OCI-LY7 (cell line): Measurements from ENCODE around the gene DNASE1. TPM values are rescaled to one million over a fixed set of nuclear protein-coding genes. Genes with fewer than 3 reads are reported as not detected.

Source experiments
- Bru-seq: library from RNA; stranded (reverse); fragments of 400-500 nt; gene quantifications from one replicate; lab custom pipeline; 2021; lab: Mats Ljungman, UMichigan
- BruChase-seq, 2 experiments: library from RNA; stranded (reverse); fragments of 400-500 nt; gene quantifications; one replicate each; lab custom pipeline; 2021; lab: Mats Ljungman, UMichigan
- BruUV-seq: library from RNA; stranded (reverse); fragments of 400-500 nt; replicated peaks from 2 replicates; lab custom pipeline; 2021; lab: Mats Ljungman, UMichigan
- CTCF ChIA-PET: fragments of 300-600 bp; sonication (Branson Sonifier 250); formaldehyde crosslinking; loops from one replicate; lab custom pipeline; 2022; ENCODE audit warnings: antibody characterized with exemption; ENCODE audit not compliant: unreplicated experiment; lab: Charles Lee
- POLR2A ChIA-PET: fragments of 300-600 bp; sonication (Branson Sonifier 250); formaldehyde crosslinking; loops from one replicate; lab custom pipeline; 2022; ENCODE audit warnings: antibody characterized with exemption; lab: Charles Lee
- DNase-seq: peaks from one replicate; pipeline ENCODE4 v3.0.0-alpha.2; 2015; ENCODE audit warnings: low spot score
- H2AFZ ChIP-seq: fragments of 200-600 bp; sonication (generic), shearing (Covaris generic); 2 replicates; pipeline ENCODE4 v1.6.1; 2014; ENCODE audit warnings: mild to moderate bottlenecking, antibody characterized with exemption, low read length, moderate library complexity
- H3K27ac ChIP-seq: fragments of 200-600 bp; sonication (generic); 2 replicates; pipeline ENCODE4 v1.5.1; 2014; ENCODE audit warnings: mixed run types, low read depth, mild to moderate bottlenecking, moderate library complexity, low read length, inconsistent platforms; ENCODE audit not compliant: poor library complexity, severe bottlenecking
- H3K36me3 ChIP-seq: fragments of 200-600 bp; sonication (generic); 2 replicates; pipeline ENCODE4 v1.6.1; 2014; ENCODE audit warnings: mild to moderate bottlenecking, antibody characterized with exemption, low read length, moderate library complexity, mixed read lengths; ENCODE audit not compliant: insufficient read depth
- H3K4me1 ChIP-seq: fragments of 200-600 bp; sonication (generic); 2 replicates; pipeline ENCODE4 v1.5.1; 2014; ENCODE audit warnings: mild to moderate bottlenecking, low read length; ENCODE audit not compliant: insufficient read depth, poor library complexity, severe bottlenecking
- H3K4me2 ChIP-seq: fragments of 200-600 bp; sonication (generic); 2 replicates; pipeline ENCODE4 v1.6.1; 2014; ENCODE audit warnings: mild to moderate bottlenecking, low read length
- H3K4me3 ChIP-seq: fragments of 200-600 bp; sonication (generic); 2 replicates; pipeline ENCODE4 v1.5.1; 2014; ENCODE audit warnings: mild to moderate bottlenecking, low read depth, low read length; ENCODE audit not compliant: poor library complexity, severe bottlenecking
- H3K79me2 ChIP-seq: fragments of 200-600 bp; sonication (generic); 2 replicates; pipeline ENCODE4 v1.6.1; 2016; ENCODE audit warnings: low read depth, mild to moderate bottlenecking, low read length, moderate library complexity, mixed read lengths; ENCODE audit not compliant: insufficient read depth
- H3K9me2 ChIP-seq: fragments of 200-600 bp; sonication (generic); 2 replicates; pipeline ENCODE4 v1.6.1; 2016; ENCODE audit warnings: mild to moderate bottlenecking, low read length, mixed read lengths; ENCODE audit not compliant: insufficient read depth
- H3K9me3 ChIP-seq: fragments of 200-600 bp; sonication (generic); 2 replicates; pipeline ENCODE4 v1.6.1; 2014; ENCODE audit warnings: mild to moderate bottlenecking, mixed run types, low read length, mixed read lengths
- H4K20me1 ChIP-seq: fragments of 200-600 bp; sonication (generic); 2 replicates; pipeline ENCODE4 v1.6.1; 2014; ENCODE audit warnings: mild to moderate bottlenecking, antibody characterized with exemption, low read length, moderate library complexity, mixed read lengths; ENCODE audit not compliant: insufficient read depth
- EZH2phosphoT487 ChIP-seq: fragments of 200-600 bp; sonication (generic); IDR thresholded peaks from 2 replicates; pipeline ENCODE4 v1.6.1; 2018; ENCODE audit warnings: low read depth, borderline replicate concordance, mild to moderate bottlenecking, mixed run types, antibody characterized with exemption, low read length, moderate library complexity, mixed read lengths
- intact Hi-C: fragments of 100-400 bp; cut with micrococcal nuclease; formaldehyde crosslinking; loops from one replicate; pipeline ENCODE4 v1.10.0; 2022; ENCODE audit not compliant: unreplicated experiment
- long read RNA-seq: library from polyadenylated mRNA; stranded (forward); transcript quantifications from one replicate; pipeline ENCODE4 v2.0.0, GENCODE V29; 2022
- total RNA-seq, 2 experiments: library from RNA; depleted of rRNA in 1 of 2; stranded (reverse); fragments of >200 nt in 1 of 2; shearing (Covaris generic) in 1 of 2; gene quantifications; 2 replicates each; pipeline ENCODE4 v1.2.3, GENCODE V29; 2014 to 2022
- TF ChIP-seq, protein P1 (sequence below): fragments of 200-600 bp; sonication (generic); conservative IDR thresholded peaks from 2 replicates; pipeline ENCODE4 v1.5.1; 2014; ENCODE audit warnings: mild to moderate bottlenecking, antibody characterized with exemption, low read length, moderate library complexity, mixed read lengths

The DNASE1 gene, protein sequence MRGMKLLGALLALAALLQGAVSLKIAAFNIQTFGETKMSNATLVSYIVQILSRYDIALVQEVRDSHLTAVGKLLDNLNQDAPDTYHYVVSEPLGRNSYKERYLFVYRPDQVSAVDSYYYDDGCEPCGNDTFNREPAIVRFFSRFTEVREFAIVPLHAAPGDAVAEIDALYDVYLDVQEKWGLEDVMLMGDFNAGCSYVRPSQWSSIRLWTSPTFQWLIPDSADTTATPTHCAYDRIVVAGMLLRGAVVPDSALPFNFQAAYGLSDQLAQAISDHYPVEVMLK
- total RNA-seq (2014; rRNA removed; shearing (Covaris generic)) (38.3 and 45.5 TPM in 2 replicates), total RNA-seq (2022) (75.4 and 84.8 TPM in 2 replicates), Bru-seq, nascent RNA (percentile 79 among the genes with signal in this experiment), BruChase-seq, experiment 1, labeled RNA remaining after a 6-hour chase (percentile 92 among the genes with signal in this experiment), BruChase-seq, experiment 2, labeled RNA remaining after a 2-hour chase (percentile 87 among the genes with signal in this experiment)
- long read RNA-seq, partial matches to known transcripts = 35 of 130 reads
- long read RNA-seq, other reads (novel, unspliced or antisense) = 95 of 130 reads

DNA sequence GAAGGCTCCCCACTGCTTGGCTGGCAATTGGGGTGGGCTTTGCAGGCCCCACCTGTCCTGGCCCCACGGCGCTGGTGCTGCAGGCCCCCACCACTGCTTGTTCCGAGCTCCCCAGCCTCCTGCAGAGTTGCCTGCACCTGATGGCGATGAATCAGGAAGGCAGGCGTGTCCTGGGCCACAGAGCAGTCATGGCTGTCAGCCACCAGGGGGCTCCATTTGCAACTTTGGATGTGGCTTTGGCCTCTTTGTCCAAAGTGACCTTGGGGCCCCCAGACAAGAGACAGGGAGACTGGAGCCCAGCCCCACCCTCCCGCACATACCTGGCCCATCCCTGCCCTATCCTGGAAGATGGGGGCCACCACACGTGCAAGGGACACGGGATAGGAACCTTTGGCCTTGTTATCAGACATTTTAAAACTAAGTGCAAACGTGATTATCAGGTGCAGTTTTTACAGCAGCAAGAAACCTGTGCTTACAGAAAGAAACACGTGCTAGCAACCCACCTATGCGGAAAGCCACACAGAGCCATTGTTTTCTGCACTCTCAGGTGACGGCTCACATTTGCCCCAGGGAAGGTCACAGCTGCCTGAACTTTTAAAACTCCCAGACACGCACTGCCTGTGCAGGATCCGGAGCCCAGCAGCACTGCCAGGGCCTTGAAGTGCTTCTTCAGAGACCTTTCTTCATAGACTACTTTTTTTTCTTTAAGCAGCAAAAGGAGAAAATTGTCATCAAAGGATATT is at the start of gene DNASE1:
Gene DNASE1, plus strand, starts transcription at position 443 of the 743 bp plus-strand sequence. CDS start 683 bp downstream, outside the sequence.
- Histone ChIP-seq H3K4me3 (no peak within 1 kb of the TSS), H3K36me3 (peaks cover 81% of the 10 kb centered on the region), H3K9me2 (no peaks in the 10 kb centered on the region), H3K9me3 (no peaks in the 10 kb centered on the region), H4K20me1 (no peaks in the 10 kb centered on the region), H2AFZ (no peak within 1 kb of the TSS), H3K79me2 (no peaks in the 10 kb centered on the region), H3K27ac (peak within 1 kb of the TSS; percentile 51), H3K4me2 (peak within 1 kb of the TSS; percentile 8; the same call in 1 of the 2 replicates), H3K4me1 (peaks cover 12% of the 10 kb centered on the region)
- POLR2A ChIA-PET = no interaction called here
- BruUV-seq = no TSS peak
- CTCF ChIA-PET = no interaction called here
- intact Hi-C loops = loop anchor here (1.0 to 2.0 kb wide), 2 partner anchors 28 to 127 kb away; no protein-coding TSS in a partner anchor
- DNase-seq = peak; percentile 86
- no peak for TF ChIP-seq EZH2phosphoT487
- TF ChIP-seq, protein P1, sequence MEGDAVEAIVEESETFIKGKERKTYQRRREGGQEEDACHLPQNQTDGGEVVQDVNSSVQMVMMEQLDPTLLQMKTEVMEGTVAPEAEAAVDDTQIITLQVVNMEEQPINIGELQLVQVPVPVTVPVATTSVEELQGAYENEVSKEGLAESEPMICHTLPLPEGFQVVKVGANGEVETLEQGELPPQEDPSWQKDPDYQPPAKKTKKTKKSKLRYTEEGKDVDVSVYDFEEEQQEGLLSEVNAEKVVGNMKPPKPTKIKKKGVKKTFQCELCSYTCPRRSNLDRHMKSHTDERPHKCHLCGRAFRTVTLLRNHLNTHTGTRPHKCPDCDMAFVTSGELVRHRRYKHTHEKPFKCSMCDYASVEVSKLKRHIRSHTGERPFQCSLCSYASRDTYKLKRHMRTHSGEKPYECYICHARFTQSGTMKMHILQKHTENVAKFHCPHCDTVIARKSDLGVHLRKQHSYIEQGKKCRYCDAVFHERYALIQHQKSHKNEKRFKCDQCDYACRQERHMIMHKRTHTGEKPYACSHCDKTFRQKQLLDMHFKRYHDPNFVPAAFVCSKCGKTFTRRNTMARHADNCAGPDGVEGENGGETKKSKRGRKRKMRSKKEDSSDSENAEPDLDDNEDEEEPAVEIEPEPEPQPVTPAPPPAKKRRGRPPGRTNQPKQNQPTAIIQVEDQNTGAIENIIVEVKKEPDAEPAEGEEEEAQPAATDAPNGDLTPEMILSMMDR = peak; percentile 88

DNA sequence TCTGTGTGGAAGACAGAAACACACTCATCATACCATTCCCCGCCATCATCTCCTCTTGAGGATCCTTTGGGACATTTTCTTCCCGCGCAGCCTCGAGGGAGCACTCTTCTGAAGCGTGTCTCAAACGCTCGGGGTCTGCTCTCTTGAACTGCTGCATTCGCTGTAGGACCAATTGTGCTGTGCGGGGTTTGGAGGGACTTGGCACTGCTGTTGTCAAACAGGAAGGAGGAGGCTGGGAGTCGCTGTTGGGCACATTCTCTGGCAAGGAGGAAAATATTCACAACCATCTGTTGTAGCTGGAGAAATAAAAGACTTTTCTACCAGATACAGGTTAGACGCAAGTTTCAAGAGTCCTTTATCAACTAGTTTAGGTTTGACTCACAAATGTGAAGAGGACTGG is 48.0 kb upstream of the DNASE1 start:
- ChIA-PET POLR2A (interaction anchor here (1.7 kb wide), 1 partner anchor 28 kb away, joined by 6 read pairs; no protein-coding TSS in a partner anchor), CTCF (no interaction called here)
- DNase-seq = no peak
- Histone ChIP-seq H3K9me3 (no peaks in the 10 kb centered on the region), H3K4me2 (peak overlapping the region; percentile 70), H3K4me3 (peak overlapping the region; percentile 54), H4K20me1 (no peaks in the 10 kb centered on the region), H2AFZ (no peak overlapping the region; the same call in 1 of the 2 replicates), H3K79me2 (peaks cover 41% of the 10 kb centered on the region; the same call in 1 of the 2 replicates), H3K4me1 (peaks cover 42% of the 10 kb centered on the region), H3K27ac (peak overlapping the region; percentile 56), H3K9me2 (no peaks in the 10 kb centered on the region), H3K36me3 (peaks cover 70% of the 10 kb centered on the region)
- intact Hi-C loops = no loop called here
- no TSS peak for BruUV-seq
- no peak for TF ChIP-seq EZH2phosphoT487
- TF ChIP-seq, protein P1 = no peak
